ENCODE data around the gene ATP6V1F. TPM values are rescaled to one million over a fixed set of nuclear protein-coding genes. Genes with fewer than 3 reads are reported as not detected.
A peak's percentile ranks its signal among the peaks of the same experiment; 100 is the strongest.

Gene ATP6V1F
- total RNA-seq, 1 donor = 76.7 TPM

GRCh38 chr7:128856001-128856718, 6.5 kb upstream of the ATP6V1F start:
- no peak for TF ChIP-seq CTCF (IDR thresholded peaks at IDR 0.05; ENCODE audit: insufficient read depth, low read length)
- DNase-seq (ENCODE audit: low read depth) = no peak
- no peak overlapping the region for H3K4me3 ChIP-seq (ENCODE audit: low read depth, low read length)

DNA sequence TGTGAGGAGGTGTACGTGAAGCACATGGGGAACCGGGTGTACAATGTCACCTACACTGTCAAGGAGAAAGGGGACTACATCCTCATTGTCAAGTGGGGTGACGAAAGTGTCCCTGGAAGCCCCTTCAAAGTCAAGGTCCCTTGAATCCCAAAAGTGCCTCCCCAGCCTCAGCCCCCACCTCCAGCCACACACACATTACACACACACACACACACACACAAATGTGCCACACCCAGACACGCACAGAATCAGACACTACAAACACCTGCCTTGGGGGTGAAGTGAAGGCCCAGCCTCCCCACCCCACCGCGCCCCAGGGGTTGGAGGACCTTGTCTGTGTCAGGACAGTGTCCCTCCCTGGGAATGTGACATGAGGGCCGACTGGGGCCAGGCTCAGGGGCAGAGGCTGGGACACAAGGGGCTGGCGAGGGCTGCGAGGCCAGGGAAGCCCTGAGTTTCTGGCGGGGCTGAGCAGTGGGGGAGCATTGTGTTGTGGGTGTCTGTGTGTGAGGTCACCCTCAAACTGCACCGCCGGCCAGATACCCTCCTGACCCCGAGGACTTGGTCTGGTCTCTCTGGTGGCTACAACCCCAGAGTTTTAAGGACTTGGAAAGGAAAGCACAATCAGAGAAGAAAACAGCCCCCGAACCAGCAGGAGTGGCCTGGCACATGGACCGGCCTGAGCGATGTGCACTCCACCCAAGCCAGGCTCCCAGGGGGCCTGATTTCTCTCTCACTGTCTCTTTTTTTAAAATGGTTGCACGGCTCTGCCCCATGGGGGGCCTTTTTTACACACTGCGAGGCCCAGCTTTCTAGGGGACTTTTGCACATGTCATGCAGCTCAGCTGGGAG, 4.0 kb upstream of the ATP6V1F start:
- DNase-seq (ENCODE audit: low read depth) = peak; percentile 33
- TF ChIP-seq CTCF (IDR thresholded peaks at IDR 0.05; ENCODE audit: insufficient read depth, low read length) = no peak
- no peak overlapping the region for H3K4me3 ChIP-seq (ENCODE audit: low read depth, low read length)

GRCh38 chr7:128859232-128860157, 3.2 kb upstream of the ATP6V1F start:
- TF ChIP-seq CTCF (IDR thresholded peaks at IDR 0.05; ENCODE audit: insufficient read depth, low read length) = no peak
- H3K4me3 ChIP-seq (ENCODE audit: low read depth, low read length) = no peak overlapping the region
- DNase-seq (ENCODE audit: low read depth) = no peak

- no peak overlapping the region for H3K4me3 ChIP-seq (ENCODE audit: low read depth, low read length)
- TF ChIP-seq CTCF (IDR thresholded peaks at IDR 0.05; ENCODE audit: insufficient read depth, low read length) = peak; percentile 20
- DNase-seq (ENCODE audit: low read depth) = peak; percentile 77
Observed at GRCh38 chr7:128860158-128861073, 2.2 kb upstream of the ATP6V1F start.

GRCh38 chr7:128861957-128862570, 592 bp upstream of the ATP6V1F start:
- no peak for DNase-seq (ENCODE audit: low read depth)
- peak overlapping the region; percentile 51 for H3K4me3 ChIP-seq (ENCODE audit: low read depth, low read length)
- no peak for TF ChIP-seq CTCF (IDR thresholded peaks at IDR 0.05; ENCODE audit: insufficient read depth, low read length)

All from fibroblast of the aortic adventitia (primary cell).